ENCODE results near the gene ABR. TPM values are rescaled to one million over a fixed set of nuclear protein-coding genes. Genes with fewer than 3 reads are reported as not detected.
"Not testable (repeated sequence)": the region's sequence is repeated elsewhere in the genome, so short reads cannot be mapped to it uniquely, and the experiment has no call there.

Gene ABR
- total RNA-seq, 1 donor from 2014 or later = 195 TPM

GRCh38 chr17:1154704-1155103 is 25.1 kb downstream of the ABR start:
- H3K4me3 ChIP-seq (ENCODE audit: low read depth, low read length) = no peak overlapping the region
- no peak for DNase-seq (ENCODE audit: low read depth)
- no peak for TF ChIP-seq CTCF (conservative IDR thresholded peaks at IDR 0.05; ENCODE audit: low read depth, low read length)

- no peak overlapping the region for H3K4me3 ChIP-seq (ENCODE audit: low read depth, low read length)
- no peak for TF ChIP-seq CTCF (conservative IDR thresholded peaks at IDR 0.05; ENCODE audit: low read depth, low read length)
- DNase-seq (ENCODE audit: low read depth) = no peak
Measured at GRCh38 chr17:1153795-1154546, 25.8 kb downstream of the ABR start.

- not testable (repeated sequence) for DNase-seq (ENCODE audit: low read depth); H3K4me3 ChIP-seq (ENCODE audit: low read depth, low read length)
Measured at GRCh38 chr17:1152582-1152981, 27.2 kb downstream of the ABR start.

- no peak for DNase-seq (ENCODE audit: low read depth)
- TF ChIP-seq CTCF (conservative IDR thresholded peaks at IDR 0.05; ENCODE audit: low read depth, low read length) = no peak
- H3K4me3 ChIP-seq (ENCODE audit: low read depth, low read length) = no peak overlapping the region
Measured at GRCh38 chr17:1150863-1151600, 28.7 kb downstream of the ABR start.

- H3K4me3 ChIP-seq (ENCODE audit: low read depth, low read length) = no peak overlapping the region
- no peak for DNase-seq (ENCODE audit: low read depth)
- no peak for TF ChIP-seq CTCF (conservative IDR thresholded peaks at IDR 0.05; ENCODE audit: low read depth, low read length)
Measured at GRCh38 chr17:1149869-1150268, 29.9 kb downstream of the ABR start.

- no peak overlapping the region for H3K4me3 ChIP-seq (ENCODE audit: low read depth, low read length)
- DNase-seq (ENCODE audit: low read depth) = peak; percentile 19
- peak; percentile 81 for TF ChIP-seq CTCF (conservative IDR thresholded peaks at IDR 0.05; ENCODE audit: low read depth, low read length)
Measured at GRCh38 chr17:1147664-1148063, 32.1 kb downstream of the ABR start.

- no peak overlapping the region for H3K4me3 ChIP-seq (ENCODE audit: low read depth, low read length)
- no peak for TF ChIP-seq CTCF (conservative IDR thresholded peaks at IDR 0.05; ENCODE audit: low read depth, low read length)
- no peak for DNase-seq (ENCODE audit: low read depth)
Measured at GRCh38 chr17:1146561-1147265, 33.1 kb downstream of the ABR start.
